Inflammatory macrophage treated with lipopolysaccharide for 1 hour (primary cell): Measurements from ENCODE around the gene PTPRD.

ENCODE experiments used
- DNase-seq, 2 donors: peaks; one replicate each; pipeline ENCODE4 v3.0.0-alpha.2; 2020 to 2022

PTPRD gene

DNA sequence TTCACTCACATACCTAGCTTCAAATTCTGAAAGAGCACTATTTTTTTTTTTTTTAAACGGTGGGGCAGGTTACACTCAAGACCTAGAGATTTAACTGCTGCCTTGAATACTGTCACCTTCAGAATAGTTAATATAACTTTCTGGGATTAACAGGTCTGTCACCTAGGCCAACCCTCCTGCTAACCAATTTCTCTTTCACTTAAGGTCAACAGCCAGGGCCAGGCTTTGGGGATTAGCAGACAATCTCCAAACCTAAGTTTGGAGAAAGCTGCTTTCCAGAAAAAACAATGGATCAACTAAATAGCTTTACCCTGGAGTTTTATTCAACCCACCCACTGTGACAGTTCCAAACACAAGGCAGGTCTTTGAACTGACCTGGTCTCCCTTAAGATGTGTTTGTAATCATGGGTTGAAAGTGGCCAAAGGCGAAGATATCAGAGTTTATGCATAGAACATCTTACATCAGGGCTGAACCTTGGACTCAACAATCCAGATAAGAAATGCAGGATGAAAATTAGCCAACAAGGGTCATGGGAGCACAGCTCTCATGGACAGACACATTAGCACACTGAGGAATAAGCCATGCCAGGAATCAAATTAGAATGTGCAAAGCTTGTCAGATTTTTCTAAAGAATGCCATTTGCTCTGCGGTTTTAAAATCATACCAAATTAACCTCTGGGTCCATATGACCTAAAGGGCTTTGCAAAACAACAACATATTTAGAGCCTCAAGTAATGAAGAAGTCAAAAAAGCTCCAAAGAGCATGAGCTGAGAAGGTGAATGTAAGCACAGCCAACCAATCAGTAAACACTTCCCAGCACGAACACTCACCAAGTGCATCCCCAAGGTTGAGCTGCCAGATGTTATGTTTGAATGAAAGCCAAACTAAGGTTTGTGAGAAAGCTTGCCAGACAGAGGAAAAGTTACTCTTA, 2274.7 kb downstream of the PTPRD start:
- no peak for DNase-seq

DNA sequence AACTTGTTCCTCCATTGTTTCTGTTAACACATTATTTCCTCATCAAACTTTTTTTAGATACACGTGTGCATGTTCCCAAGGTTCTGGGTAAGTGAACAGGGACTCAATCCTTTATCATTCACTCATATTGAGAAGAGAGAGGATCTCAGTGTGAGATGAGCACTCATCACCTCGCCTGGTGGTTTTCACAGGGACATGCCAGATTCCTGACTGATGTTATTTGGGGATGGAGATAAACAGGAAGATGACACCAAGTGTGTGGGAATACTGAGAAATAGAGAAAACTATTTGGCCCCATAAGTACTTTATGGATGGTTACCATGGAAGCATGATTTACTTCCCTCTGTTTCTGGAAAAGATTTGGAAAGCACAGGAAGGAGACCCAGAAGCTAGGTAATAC, 2279.9 kb downstream of the PTPRD start:
- no peak for DNase-seq

DNA sequence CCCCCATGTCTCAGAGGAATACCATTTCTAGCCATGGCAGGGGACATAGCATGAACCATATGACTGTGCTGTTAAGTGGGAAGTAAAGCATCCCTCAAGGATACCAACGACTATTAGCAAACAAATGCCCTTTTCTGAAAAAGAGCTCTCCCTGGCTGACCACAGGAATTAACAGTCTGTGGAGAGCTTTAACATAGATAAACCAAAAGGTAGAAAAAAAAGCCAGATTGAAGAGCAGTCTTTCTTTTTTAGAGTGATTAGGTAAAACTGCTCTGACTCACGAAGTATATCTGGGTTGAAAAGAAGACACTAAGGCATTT, 2280.5 kb downstream of the PTPRD start:
- no peak for DNase-seq

DNA sequence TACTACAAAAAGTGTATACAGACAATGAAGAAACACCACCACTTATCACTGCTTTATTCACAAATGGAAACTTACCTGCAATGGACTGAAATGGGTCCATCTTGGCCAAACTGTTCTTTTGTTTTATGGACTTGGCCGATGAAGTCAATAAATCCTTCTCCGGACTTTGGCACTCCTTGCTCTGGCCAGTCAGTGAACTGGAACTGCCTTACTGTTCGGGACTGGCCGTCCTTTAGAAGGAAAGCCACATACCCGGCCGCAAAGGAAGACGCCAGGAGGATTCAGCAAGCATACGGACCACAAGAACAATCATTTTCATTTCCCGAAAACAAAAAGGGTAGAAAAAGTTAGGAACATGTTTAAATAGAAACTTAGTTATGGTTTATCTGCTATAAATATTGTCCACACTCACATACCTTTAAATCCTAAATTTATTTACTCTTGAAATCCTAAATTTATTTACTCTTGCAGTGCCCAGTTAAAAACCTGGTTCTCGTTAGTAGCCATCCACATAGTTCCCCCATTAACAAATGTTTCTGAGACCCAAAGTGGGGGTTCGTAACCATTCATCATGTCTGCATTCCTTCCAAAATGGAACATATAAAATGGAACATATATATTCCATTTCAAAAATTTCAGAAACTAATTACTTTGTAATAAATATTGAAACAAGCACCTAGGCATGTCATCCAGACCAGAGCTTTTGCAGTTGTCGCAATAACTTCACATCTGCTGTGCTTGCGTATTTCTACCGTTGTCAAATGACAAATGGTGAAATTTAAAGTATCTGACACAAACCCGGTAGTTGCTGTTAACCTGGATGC, 2281.1 kb downstream of the PTPRD start:
- no peak for DNase-seq

DNA sequence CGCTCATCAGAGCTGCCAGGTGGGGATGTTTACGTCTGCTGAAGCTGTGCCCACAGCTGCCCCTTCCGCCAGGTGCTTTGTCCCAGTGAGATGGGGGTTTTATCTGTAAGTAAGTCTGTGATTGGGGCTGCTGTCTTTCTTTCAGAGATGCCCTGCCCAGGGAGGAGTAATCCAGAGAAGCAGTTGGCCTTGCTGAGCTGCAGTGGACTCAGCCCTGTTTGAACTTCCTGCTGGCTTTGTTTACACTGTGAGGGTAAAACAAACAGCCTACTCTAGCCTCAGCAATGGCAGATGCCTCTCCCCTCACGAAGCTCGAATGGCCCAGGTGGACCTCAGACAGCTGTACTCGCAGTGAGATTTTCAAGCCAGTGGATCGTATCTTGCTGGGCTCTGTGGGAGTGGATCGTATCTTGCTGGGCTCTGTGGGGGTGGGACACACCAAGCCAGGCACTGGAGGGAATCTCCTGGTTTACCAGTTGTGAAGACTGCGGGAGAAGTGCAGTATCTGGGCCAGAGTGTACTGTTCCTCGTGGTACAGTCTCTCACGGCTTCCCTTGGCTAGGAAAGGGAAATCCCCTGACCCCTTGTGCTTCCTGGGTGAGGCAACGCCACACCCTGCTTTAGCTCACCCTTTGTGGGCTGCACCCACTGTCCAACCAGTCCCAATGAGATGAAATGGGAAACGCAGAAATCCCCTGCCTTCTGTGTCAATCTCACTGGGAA, 2283.1 kb downstream of the PTPRD start:
- DNase-seq = peak; percentile 2 to 24

DNA sequence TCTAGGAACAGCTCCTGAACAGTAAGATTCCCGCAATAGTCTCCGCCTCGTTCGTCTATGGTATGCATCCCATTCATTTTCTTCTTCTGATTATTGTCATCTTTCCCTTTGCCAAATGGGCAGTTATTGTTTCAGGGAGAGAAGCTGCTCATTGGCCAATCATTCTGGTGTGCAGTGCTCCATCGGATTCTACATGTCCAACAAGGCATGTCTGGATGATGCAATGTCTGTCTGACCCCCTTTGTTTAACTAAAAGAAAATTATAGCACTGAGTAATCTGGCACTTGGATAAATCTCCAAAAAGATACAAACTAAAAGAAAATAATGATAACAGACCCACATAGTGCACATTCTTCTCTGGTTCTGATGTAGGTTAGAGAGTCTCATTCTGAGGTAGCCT, 2297.6 kb downstream of the PTPRD start:
- no peak for DNase-seq

DNA sequence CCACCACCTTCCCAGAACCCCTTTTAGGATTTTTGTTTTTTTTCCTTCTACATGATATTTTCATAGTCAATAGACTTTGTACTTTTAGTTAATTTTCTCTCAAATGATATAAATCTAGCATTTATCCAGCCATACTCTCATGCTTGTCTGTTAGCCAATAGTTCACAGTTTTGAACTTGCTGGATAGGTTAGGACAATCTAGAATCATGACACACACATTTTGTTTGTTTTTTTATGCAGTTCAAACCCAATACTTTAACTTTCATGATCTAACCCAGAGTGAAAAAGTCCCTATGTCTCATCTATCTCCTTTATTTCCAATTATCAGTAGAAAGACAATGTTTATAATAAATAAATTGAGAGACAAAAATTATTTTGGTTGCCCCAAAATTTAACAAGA, 2303.5 kb downstream of the PTPRD start:
- no peak for DNase-seq

DNA sequence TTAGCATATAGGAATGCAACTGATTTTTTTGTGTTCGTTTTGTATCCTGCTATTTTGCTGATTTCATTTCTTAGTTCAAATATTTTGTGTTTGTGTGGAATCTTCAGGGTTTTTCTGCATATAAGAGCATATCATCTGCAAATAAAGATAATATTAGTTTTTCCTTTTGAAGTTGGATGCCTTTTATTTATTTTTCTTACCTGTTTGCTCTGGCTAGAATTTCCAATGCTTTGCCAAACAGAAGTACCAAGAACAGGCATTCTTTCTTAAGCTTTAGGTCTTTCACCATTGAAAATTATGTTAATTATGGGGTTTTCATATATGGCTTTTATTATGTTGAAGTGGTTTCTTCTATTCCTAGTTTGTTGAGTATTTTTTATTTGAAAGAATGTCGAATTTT, 2308.1 kb downstream of the PTPRD start:
- no peak for DNase-seq

DNA sequence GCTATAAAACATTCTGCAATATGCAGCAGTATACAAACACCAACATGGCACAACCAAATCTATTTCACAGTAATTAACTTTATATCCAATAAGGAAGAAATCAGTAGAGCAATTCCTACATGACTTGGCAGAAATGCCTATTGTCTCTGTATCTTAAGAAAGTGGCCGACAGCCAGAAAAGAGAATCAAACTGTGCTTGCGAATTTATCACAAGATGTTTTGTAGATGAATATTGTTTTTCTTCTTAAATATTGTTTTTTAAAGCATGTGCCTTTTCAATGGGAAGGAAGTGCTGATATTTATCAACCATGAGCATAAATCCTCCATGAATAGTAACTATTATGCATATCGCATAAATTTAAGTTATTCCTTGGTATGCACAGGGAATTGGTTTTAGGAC, 2311.5 kb downstream of the PTPRD start:
- no peak for DNase-seq

DNA sequence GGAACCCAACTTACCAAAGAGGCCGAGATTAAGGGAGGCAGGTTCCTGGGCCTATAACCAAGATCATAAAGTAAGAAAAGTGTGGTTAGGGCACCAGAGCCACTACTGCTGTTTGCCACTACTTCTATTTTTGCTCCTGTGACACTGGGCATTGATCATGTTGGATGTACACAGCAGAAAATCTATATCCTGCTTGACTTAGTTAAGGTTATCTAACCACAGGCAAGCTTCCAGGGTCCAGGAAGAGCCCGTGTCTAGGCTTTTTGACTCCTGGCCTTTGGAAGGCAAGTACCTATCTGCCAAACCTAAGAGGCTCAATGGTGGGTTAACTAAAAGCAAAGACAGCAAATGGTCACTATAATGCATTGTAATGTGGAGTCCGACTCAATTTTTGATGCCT, 2315.8 kb downstream of the PTPRD start:
- no peak for DNase-seq

DNA sequence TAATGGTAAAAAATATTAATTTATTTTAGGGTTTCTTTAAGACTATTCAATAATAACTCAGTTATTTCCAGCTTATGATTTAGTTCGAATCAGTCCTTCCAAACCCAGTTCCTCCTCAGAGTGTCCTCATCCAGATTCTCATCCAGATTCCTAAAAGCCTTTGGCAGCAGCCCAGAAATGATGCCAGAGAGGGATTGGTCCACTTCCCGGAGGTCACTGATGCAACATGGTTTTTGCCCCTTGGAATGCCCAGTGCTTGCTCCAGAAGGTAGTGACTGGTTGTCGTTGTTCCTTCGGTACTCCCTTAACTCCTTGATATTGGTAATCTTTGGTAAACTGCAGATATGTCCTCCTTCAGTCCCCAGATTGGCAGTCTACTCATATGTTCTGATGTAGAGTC, 2320.1 kb downstream of the PTPRD start:
- DNase-seq = no peak

DNA sequence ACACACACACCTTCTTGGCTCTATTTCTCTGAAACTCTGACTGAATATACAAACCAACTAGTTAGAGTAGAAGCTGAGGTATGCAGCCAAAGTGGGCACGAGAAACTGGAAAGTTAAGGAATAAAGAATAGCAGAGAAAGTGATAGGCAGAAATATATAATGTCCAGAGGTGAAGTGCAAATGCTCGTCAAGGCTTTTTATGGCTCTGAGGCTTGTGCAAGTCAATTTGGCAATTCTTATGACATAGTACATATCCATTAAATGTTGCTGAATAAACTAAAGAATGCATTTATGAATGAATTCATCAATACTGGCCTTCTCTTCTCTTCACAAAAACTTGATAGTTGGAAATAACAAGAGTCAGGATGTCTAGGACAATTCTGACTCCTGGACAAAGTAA, 2323.1 kb downstream of the PTPRD start:
- DNase-seq = no peak

DNA sequence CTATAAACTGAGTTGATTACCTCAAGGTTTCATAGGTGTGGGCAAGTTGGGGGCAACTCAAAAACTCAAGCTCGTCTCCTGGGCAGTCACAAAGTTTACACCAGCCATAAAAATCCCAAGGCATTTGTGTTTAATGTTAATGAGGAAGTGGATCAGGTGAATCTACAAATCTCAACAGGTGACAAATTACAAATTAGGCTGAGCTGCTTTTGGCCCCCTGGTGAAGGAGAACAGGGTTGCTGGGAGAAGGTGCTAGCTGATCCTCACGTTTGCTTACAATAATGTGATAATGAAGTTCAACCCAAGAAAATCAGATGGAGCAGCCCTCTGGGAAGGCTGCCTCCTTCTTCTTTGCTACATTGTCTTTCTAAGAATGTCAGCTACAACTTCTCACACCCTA, 2324.8 kb downstream of the PTPRD start:
- no peak for DNase-seq

DNA sequence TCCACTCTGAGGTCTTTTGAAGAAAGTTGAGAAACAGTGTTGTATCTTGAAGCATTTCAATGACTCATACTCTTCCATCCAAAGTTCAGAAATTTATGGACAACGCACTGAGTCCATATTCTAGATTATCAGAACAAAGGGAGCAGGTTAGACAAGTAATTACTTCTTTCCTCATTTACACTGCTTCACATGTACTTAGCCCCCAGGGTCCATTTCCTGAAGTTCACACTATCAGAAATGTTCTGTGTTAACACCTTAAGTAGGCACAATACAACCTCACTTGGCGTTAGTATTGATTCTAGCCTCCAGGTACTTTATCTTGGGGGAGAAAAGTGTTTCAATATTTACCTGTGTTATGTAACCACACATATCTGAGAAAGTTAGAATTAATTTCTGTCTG, 2325.3 kb downstream of the PTPRD start:
- DNase-seq = no peak

DNA sequence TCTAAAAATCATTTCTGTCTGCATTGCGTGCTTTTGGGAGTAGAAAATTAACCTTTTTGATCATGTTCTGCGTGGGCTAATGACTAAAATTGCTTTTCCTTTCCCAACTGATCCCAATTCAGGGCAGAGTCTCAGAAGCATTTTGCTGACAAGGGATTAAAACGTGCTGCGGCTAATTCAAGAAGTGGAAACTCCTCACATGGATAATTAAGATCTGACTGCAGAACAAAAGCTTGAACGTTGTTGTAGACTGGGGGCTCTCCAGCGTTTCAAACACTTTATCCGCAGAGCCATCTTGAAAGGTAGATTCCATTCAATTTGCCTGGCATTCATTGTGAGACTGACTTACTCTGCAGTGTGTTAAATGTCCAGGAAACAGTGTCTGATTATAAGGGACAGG, 2327.9 kb downstream of the PTPRD start:
- no peak for DNase-seq

DNA sequence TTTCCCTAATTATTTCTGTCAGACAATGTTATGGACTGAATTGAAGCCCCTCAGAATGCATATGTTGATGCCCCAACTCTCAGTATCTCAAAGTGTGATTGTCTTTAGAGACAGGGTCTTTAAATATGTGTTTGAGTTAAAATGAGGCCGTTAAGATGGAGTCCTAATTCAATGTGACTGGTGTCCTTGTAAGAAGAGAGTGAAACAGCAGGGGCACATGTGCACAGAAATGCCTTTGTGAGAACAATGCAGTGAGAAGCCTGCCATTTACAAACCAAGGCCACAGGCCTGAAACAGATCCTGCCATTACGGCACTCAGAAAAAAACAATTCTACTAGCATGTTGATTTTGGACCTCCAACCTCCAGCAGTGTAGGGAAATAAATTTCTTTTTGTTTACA, 2330.3 kb downstream of the PTPRD start:
- DNase-seq = no peak

DNA sequence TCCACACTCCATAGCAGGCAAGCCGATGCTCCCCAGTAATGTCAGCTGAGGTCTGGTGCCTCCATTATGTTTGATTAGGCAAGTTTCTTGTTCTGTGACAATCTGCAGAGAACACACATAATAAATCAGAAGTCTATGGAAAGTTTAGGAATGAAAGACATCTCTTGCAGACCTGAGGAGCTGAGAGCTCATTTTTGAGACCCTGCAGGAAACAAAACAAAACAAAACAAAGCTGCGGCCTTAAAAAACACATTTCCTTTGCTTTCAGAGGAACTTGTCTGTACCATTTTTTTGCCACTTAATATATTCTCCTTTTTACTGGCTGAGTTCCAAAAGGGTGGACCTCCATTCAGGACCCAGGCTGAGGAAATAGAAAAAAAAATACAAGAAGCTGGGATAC, 2332.0 kb downstream of the PTPRD start:
- DNase-seq = no peak

DNA sequence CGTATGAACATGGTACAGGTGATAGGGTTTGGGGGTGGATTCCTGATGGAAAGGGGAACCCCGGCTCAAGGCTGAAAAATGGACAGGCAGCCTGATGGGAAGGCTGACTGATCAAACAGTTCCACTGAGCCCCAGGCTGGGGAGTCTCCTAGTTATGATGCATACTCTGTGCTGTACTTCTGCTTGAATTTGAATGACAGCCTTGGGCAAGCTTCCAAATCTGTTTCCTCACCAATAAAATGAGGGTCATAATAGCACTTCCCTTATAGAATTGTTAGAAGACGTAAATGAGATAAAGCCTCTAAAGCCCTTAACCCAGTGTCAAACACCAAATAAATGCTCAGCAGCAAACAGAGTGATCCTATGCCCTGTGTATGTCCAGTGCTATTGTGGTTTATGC, 2334.8 kb downstream of the PTPRD start:
- no peak for DNase-seq

DNA sequence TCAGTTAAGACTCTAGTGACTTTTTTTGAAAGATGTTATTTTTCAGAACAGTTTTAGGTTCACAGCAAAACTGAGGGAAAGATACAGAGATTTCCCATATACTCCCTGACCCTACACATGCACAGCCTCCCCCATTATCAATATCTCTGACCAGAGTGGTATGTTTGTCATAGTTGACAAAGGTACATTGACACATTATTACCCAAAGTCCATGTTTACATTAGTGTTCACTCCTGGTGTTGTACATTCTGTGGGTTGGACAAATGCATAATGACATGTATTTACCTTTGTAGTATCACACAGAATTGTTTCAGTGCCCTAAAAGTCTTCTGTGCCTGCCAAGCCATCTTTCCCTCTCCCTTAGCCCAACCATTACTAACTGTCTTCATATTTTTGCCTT, 2342.6 kb downstream of the PTPRD start:
- DNase-seq = no peak

DNA sequence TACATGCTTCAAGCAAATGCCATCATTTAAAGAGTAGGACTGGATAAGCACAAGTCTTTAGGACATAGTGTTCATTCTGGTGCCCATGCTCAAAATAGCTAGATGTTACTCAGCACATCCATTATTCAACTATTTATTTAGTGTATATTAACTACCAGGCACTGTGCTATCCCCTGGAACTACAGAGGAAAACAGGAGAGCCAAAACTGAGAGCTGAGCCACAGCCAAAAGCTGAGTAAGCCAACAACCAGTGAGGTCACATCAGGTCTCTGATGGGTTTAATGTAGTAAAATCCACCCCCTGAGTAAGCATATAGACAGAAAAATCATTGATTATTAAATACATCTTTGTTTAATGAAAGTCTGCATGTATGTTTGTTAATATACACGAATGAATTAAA, 2343.9 kb downstream of the PTPRD start:
- DNase-seq = no peak

DNA sequence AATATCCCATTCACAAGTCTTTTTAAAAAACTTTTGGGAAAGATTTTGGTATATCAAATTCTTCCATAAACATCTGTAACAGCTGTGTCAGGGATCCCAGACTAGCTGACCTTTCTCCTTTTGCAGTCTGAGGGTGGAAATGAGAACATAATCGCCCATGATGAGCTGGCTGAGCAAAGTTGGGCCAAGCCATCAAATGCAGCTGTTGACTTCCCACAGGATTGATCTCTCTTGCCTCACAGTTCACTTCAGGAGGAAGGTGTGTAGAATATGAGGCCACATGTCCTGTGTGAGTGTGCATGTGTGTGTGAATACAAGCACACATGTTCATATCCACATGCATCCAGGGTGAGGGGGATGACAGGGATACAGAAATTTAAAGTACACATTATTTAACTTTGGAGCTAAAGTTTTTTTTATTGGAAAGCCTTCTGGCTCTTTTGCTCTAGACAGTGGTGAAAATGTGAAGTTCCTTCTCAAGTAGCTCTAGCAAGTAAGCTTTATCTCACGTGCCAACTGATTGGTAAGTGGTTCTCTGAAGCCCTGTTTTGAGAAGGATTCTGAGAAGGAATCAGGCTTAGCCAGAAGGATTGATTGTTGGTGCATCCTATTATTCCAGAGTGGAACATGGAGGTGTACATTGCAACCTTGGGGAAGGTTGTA, 2344.5 kb downstream of the PTPRD start:
- DNase-seq = no peak

DNA sequence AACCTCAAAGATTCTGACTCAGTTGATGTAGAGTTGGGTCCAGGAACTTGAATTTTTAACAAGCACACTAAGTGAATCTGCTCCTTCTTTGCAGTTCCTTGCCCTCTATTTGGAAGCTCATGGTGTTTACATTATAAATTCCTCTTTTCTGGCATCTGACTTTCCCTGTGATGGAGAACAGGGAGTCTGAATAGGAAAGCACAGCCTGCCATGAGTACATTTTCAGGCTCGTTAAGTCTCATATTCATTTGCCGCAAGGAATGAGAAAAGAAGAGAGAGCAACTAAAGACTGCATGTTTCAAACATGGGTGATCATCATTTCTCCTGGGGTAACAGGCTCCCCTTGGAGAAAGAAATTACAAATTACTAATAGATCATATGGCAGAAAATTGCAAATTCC, 2345.2 kb downstream of the PTPRD start:
- DNase-seq = no peak

DNA sequence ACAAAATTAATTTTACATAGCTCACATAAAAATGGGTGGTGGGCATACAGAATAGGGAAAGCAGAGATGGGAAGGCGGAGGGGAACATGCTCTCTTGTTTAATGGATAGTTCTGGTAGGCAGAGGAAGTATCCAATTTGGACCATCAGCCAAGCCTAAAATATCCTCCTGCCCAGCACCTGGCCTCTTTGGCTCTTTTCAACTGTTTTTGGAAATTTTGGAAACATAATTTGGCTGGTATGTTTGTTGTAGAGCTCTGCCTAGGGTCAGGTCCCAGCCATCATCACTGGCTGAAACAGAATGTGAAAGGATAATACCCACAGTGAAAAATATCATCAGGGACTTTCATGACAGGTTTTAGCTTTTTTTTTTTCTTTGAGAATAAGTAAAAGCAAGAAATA, 2345.9 kb downstream of the PTPRD start:
- DNase-seq = no peak
